Activated T-cell treated with anti-CD3 and anti-CD28 coated beads, Interleukin-2, amount 50 U/mL, for 72 hours (primary cell): ENCODE data around the gene TCF4. TPM values are rescaled to one million over a fixed set of nuclear protein-coding genes. Genes with fewer than 3 reads are reported as not detected.

Experiments used
- ATAC-seq, 2 donors: fragments of 150-1000 bp; cut with Tn5 transposase; replicated peaks in 1 of 2; 2 replicates each; pipeline ENCODE4 v1.10.0; 2021; ENCODE audit warnings: moderate library complexity in 2 of 2, mild to moderate bottlenecking in 1 of 2
- DNase-seq, 2 donors: peaks; one replicate each; pipeline ENCODE4 v3.0.0; 2021 to 2022; ENCODE audit warnings: mixed read lengths in 1 of 2
- H3K27ac Mint-ChIP-seq: one replicate; pipeline ENCODE4 v1.8.0; 2022; ENCODE audit warnings: mild to moderate bottlenecking, moderate library complexity, mixed read lengths
- H3K27me3 Mint-ChIP-seq: one replicate; pipeline ENCODE4 v1.8.0; 2022; ENCODE audit warnings: low read depth, mixed read lengths
- H3K36me3 Mint-ChIP-seq, 2 donors: one replicate each; pipeline ENCODE4 v1.8.0; 2022; ENCODE audit warnings: mixed read lengths in 2 of 2, mild to moderate bottlenecking in 1 of 2; ENCODE audit not compliant: insufficient read depth in 2 of 2
- H3K4me1 Mint-ChIP-seq: one replicate; pipeline ENCODE4 v1.8.0; 2022; ENCODE audit warnings: low read depth, mixed read lengths
- H3K4me3 Mint-ChIP-seq, 2 donors: one replicate each; pipeline ENCODE4 v1.8.0; 2022; ENCODE audit warnings: mild to moderate bottlenecking in 2 of 2, mixed read lengths in 2 of 2, moderate library complexity in 2 of 2
- H3K9me3 Mint-ChIP-seq, 2 donors: one replicate each; pipeline ENCODE4 v1.8.0; 2022; ENCODE audit warnings: mixed read lengths in 2 of 2
- total RNA-seq, 2 donors: library from RNA; stranded (reverse); gene quantifications; one replicate each; pipeline ENCODE4 v1.2.3, GENCODE V29; 2022

The TCF4 gene
- total RNA-seq, 2 donors from 2014 or later = 1.8 to 2.4 TPM

DNA sequence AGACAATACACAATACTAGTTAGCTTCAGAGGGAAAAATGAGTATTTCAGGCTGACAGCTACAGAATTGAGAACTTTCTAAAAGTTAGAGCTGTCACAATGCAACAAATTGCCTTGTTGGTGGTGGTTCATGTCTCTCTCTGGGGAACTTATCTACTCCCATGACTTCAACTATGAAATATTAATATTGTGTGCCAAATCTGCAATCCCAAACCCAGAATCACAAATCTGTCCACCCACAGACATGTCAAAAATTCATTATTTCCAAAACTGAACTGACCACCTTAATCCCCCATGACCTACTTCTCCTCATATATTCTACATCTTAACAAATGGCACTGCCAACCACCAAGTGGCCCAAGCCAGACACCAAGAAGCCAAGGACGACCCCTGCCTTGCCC lies 143.5 kb downstream of the TCF4 start:
- DNase-seq (no peak), ATAC-seq (no peak)
- Mint-ChIP-seq H3K27me3 (peaks cover 6% of the 10 kb centered on the region), H3K27ac (no peak overlapping the region), H3K36me3 (peaks cover 0 to 3% of the 10 kb centered on the region in 2 donors), H3K4me3 (no peak overlapping the region), H3K9me3 (peaks cover 0 to 3% of the 10 kb centered on the region in 2 donors), H3K4me1 (no peaks in the 10 kb centered on the region)

DNA sequence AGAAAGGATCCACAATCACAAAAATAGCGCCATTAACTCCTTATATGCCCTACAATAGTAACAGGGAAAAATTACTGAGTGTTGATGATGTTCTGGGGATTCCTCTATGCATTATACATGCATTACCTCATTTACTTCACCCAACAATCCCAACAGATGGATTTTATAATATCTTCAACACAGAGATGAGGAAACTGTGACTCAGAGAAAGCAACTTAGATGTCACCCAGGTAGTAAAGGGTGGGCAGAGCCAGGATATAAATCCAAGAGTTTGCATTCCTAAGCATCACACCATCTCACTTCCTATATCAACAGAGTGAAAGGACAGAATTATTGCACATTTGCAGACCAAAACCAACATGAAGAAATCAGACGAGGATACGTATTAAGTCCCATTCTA lies 144.2 kb downstream of the TCF4 start:
- H3K9me3 Mint-ChIP-seq = peaks cover 0 to 3% of the 10 kb centered on the region in 2 donors
- no peaks in the 10 kb centered on the region for H3K4me1 Mint-ChIP-seq
- H3K27me3 Mint-ChIP-seq = peaks cover 6% of the 10 kb centered on the region
- H3K27ac Mint-ChIP-seq = no peak overlapping the region
- ATAC-seq (no peak), DNase-seq (no peak)
- H3K36me3 Mint-ChIP-seq = peaks cover 0 to 3% of the 10 kb centered on the region in 2 donors
- no peak overlapping the region for H3K4me3 Mint-ChIP-seq

GRCh38 chr18:55442561-55442960 lies 145.4 kb downstream of the TCF4 start:
- H3K27ac Mint-ChIP-seq = no peak overlapping the region
- peaks cover 0 to 3% of the 10 kb centered on the region in 2 donors for H3K36me3 Mint-ChIP-seq
- no peak for ATAC-seq
- no peak for DNase-seq
- peaks cover 6% of the 10 kb centered on the region for H3K27me3 Mint-ChIP-seq
- no peak overlapping the region for H3K4me3 Mint-ChIP-seq
- H3K9me3 Mint-ChIP-seq = peaks cover 0 to 3% of the 10 kb centered on the region in 2 donors
- H3K4me1 Mint-ChIP-seq = no peaks in the 10 kb centered on the region

GRCh38 chr18:55440988-55441387 lies 147.0 kb downstream of the TCF4 start:
- H3K27ac Mint-ChIP-seq = no peak overlapping the region
- H3K27me3 Mint-ChIP-seq = peaks cover 6% of the 10 kb centered on the region
- no peak for DNase-seq
- H3K4me3 Mint-ChIP-seq = no peak overlapping the region
- peaks cover 0 to 3% of the 10 kb centered on the region in 2 donors for H3K36me3 Mint-ChIP-seq
- H3K9me3 Mint-ChIP-seq = peaks cover 0 to 3% of the 10 kb centered on the region in 2 donors
- no peak for ATAC-seq
- H3K4me1 Mint-ChIP-seq = no peaks in the 10 kb centered on the region

- peaks cover 5% of the 10 kb centered on the region for H3K27me3 Mint-ChIP-seq
- ATAC-seq (no peak), DNase-seq (no peak)
- H3K27ac Mint-ChIP-seq = no peak overlapping the region
- no peaks in the 10 kb centered on the region for H3K36me3 Mint-ChIP-seq
- peaks cover 0 to 3% of the 10 kb centered on the region in 2 donors for H3K9me3 Mint-ChIP-seq
- no peak overlapping the region for H3K4me3 Mint-ChIP-seq
- no peaks in the 10 kb centered on the region for H3K4me1 Mint-ChIP-seq
Measured at GRCh38 chr18:55439056-55439455, 148.9 kb downstream of the TCF4 start.

- peaks cover 3% of the 10 kb centered on the region in 2 donors for H3K9me3 Mint-ChIP-seq
- H3K4me1 Mint-ChIP-seq = no peaks in the 10 kb centered on the region
- H3K27ac Mint-ChIP-seq = no peak overlapping the region
- ATAC-seq = no peak
- H3K36me3 Mint-ChIP-seq = no peaks in the 10 kb centered on the region
- DNase-seq = no peak
- peaks cover 5% of the 10 kb centered on the region for H3K27me3 Mint-ChIP-seq
- H3K4me3 Mint-ChIP-seq = no peak overlapping the region
Measured at GRCh38 chr18:55435592-55435991, 152.4 kb downstream of the TCF4 start.

DNA sequence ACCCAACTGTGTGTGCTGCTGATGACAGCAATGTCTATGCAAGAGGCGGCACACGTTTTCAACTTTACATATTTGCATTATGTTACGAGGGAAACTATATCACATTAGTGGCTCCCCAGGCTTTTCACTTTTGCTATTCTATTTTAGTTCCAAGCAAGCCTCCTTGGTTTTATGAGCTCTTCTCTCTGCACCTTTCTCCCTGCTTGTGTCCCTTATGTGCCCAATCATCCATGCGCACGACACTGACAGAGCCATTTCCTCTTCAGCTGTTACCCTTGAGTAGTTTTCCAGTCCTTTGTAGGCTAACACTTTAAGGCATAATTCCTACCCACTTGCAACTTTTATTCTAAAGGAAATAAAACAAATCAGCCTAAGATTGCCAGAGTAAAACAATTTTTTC lies 154.3 kb downstream of the TCF4 start:
- Mint-ChIP-seq H3K4me3 (no peak overlapping the region), H3K27ac (no peak overlapping the region), H3K4me1 (no peaks in the 10 kb centered on the region), H3K27me3 (peaks cover 5% of the 10 kb centered on the region), H3K9me3 (peaks cover 3% of the 10 kb centered on the region in 2 donors), H3K36me3 (no peaks in the 10 kb centered on the region)
- DNase-seq (no peak), ATAC-seq (no peak)

DNA sequence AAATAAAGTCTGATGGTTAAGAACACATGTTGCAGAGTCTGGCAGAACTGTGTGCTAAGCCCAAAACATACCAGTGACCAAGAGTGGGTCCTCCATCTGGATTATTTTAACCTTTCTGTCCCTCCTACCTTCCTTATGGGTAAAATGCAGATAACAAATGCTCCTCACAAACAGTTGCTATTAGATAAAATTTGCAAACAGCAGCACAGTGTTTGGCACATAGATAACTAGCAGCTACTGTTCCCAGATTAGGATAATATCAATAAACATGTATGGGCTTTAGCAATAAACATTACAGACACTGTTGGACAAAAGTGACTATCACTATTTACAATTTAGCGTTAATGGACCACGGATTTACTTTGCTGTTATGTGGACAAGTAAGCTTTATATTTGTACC lies 154.9 kb downstream of the TCF4 start:
- no peak overlapping the region for H3K27ac Mint-ChIP-seq
- peaks cover 5% of the 10 kb centered on the region for H3K27me3 Mint-ChIP-seq
- peaks cover 3% of the 10 kb centered on the region in 2 donors for H3K9me3 Mint-ChIP-seq
- H3K4me1 Mint-ChIP-seq = no peaks in the 10 kb centered on the region
- no peak for ATAC-seq
- no peak for DNase-seq
- no peak overlapping the region for H3K4me3 Mint-ChIP-seq
- no peaks in the 10 kb centered on the region for H3K36me3 Mint-ChIP-seq

GRCh38 chr18:55432307-55433040 lies 155.5 kb downstream of the TCF4 start:
- peaks cover 5% of the 10 kb centered on the region for H3K27me3 Mint-ChIP-seq
- DNase-seq (no peak), ATAC-seq (no peak)
- no peaks in the 10 kb centered on the region for H3K36me3 Mint-ChIP-seq
- no peak overlapping the region for H3K4me3 Mint-ChIP-seq
- no peak overlapping the region for H3K27ac Mint-ChIP-seq
- no peaks in the 10 kb centered on the region for H3K4me1 Mint-ChIP-seq
- H3K9me3 Mint-ChIP-seq = peaks cover 3% of the 10 kb centered on the region in 2 donors

DNA sequence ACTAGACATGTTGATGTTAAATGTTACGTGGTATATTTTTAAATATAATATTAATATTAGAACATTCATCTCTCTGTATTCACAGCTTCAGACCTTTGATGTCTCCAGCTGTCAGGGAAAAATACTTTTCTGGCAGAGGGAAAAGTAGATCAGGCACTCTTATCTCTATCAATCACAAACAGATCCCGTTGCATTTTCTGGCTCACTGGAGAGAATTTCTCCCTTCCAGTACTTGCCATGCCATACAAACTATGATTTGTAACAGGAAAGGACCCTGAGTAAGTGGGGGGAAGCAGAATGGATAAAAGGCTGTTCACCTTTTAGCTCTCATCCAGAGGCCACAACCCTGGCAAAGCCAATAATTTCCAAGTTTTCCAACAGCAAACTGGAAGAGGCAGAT lies 158.0 kb downstream of the TCF4 start:
- H3K9me3 Mint-ChIP-seq = peaks cover 0 to 3% of the 10 kb centered on the region in 2 donors
- DNase-seq (no peak), ATAC-seq (no peak)
- H3K4me1 Mint-ChIP-seq = no peaks in the 10 kb centered on the region
- no peak overlapping the region for H3K27ac Mint-ChIP-seq
- H3K4me3 Mint-ChIP-seq = no peak overlapping the region
- peaks cover 9% of the 10 kb centered on the region for H3K27me3 Mint-ChIP-seq
- no peaks in the 10 kb centered on the region for H3K36me3 Mint-ChIP-seq

- Mint-ChIP-seq H3K4me3 (no peak overlapping the region), H3K9me3 (peaks cover 0 to 3% of the 10 kb centered on the region in 2 donors), H3K27ac (no peak overlapping the region), H3K4me1 (no peaks in the 10 kb centered on the region), H3K36me3 (no peaks in the 10 kb centered on the region), H3K27me3 (peaks cover 18% of the 10 kb centered on the region)
- DNase-seq (no peak), ATAC-seq (no peak)
Measured at GRCh38 chr18:55427951-55428350, 160.0 kb downstream of the TCF4 start.

- peaks cover 3% of the 10 kb centered on the region for H3K4me1 Mint-ChIP-seq
- DNase-seq (no peak), ATAC-seq (no peak)
- H3K36me3 Mint-ChIP-seq = no peaks in the 10 kb centered on the region
- H3K27ac Mint-ChIP-seq = no peak overlapping the region
- H3K9me3 Mint-ChIP-seq = no peaks in the 10 kb centered on the region
- no peak overlapping the region for H3K4me3 Mint-ChIP-seq
- H3K27me3 Mint-ChIP-seq = peaks cover 18% of the 10 kb centered on the region
Measured at GRCh38 chr18:55425698-55426097, 162.3 kb downstream of the TCF4 start.

GRCh38 chr18:55422456-55423180 lies 165.4 kb downstream of the TCF4 start:
- Mint-ChIP-seq H3K9me3 (no peaks in the 10 kb centered on the region), H3K27me3 (peaks cover 18% of the 10 kb centered on the region), H3K36me3 (no peaks in the 10 kb centered on the region), H3K27ac (no peak overlapping the region), H3K4me3 (no peak overlapping the region), H3K4me1 (peaks cover 12% of the 10 kb centered on the region)
- ATAC-seq = no peak
- DNase-seq = no peak
